ENCODE data around the gene PRPF40A.

PRPF40A gene

GRCh38 chr2:152602750-152603149 is 114.5 kb downstream of the PRPF40A start:
- no peak overlapping the region for H3K4me3 Mint-ChIP-seq
- H3K27me3 Mint-ChIP-seq = no peaks in the 10 kb centered on the region
- H3K36me3 Mint-ChIP-seq = no peaks in the 10 kb centered on the region
- H3K27ac Mint-ChIP-seq = no peak overlapping the region
- no peaks in the 10 kb centered on the region for H3K9me3 Mint-ChIP-seq
- ATAC-seq = no peak
- H3K4me1 Mint-ChIP-seq = peaks cover 6% of the 10 kb centered on the region
